ENCODE results near the gene KRTAP1-3.

KRTAP1-3 gene

DNA sequence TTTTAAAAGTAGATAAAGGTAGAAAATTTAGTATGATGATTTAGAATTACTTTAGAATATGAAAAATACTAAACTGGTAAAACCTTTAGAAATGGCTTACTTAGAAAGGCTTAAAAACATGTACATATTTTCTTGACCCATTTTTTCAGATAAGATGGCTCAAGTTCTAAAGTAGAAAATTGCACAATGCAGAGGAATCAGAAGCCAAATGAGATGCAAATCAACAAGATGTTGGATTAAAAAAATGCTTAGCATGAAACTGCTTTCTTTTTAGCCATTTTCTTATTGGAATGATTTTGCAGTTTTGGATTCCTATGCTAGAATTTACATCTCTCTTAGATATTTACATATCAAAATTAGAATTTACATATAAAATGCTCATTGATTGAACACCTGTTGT lies 24.2 kb downstream of the KRTAP1-3 start:
- H2AFZ ChIP-seq (ENCODE audit: low read depth, low read length, severe bottlenecking): no peak overlapping the region
- H3K9me2 ChIP-seq (replicated peaks; ENCODE audit: insufficient read depth, low read length): no peaks in the 10 kb centered on the region
- H3K27ac ChIP-seq (ENCODE audit: low read depth, low read length): no peak overlapping the region
- H3K4me2 ChIP-seq (ENCODE audit: low read depth, low read length, poor library complexity, severe bottlenecking): no peak overlapping the region
- no peaks in the 10 kb centered on the region for H3K36me3 ChIP-seq (ENCODE audit: low read length)
- H4K20me1 ChIP-seq (ENCODE audit: low read depth, low read length): no peaks in the 10 kb centered on the region
- no peaks in the 10 kb centered on the region for H3F3A ChIP-seq (ENCODE audit: insufficient read depth)
- no peaks in the 10 kb centered on the region for H3K9me3 ChIP-seq (ENCODE audit: insufficient read depth, low read length)
- H3K27me3 ChIP-seq (ENCODE audit: low read length): no peaks in the 10 kb centered on the region
- no peak overlapping the region for H3K4me3 ChIP-seq (ENCODE audit: insufficient read depth, low read length, poor library complexity, severe bottlenecking)
- H3K79me2 ChIP-seq (ENCODE audit: insufficient read depth, low read length): no peaks in the 10 kb centered on the region
- TF ChIP-seq EZH2phosphoT487 (conservative IDR thresholded peaks at IDR 0.05; ENCODE audit: low read length): no peak
- TF ChIP-seq, protein P1, sequence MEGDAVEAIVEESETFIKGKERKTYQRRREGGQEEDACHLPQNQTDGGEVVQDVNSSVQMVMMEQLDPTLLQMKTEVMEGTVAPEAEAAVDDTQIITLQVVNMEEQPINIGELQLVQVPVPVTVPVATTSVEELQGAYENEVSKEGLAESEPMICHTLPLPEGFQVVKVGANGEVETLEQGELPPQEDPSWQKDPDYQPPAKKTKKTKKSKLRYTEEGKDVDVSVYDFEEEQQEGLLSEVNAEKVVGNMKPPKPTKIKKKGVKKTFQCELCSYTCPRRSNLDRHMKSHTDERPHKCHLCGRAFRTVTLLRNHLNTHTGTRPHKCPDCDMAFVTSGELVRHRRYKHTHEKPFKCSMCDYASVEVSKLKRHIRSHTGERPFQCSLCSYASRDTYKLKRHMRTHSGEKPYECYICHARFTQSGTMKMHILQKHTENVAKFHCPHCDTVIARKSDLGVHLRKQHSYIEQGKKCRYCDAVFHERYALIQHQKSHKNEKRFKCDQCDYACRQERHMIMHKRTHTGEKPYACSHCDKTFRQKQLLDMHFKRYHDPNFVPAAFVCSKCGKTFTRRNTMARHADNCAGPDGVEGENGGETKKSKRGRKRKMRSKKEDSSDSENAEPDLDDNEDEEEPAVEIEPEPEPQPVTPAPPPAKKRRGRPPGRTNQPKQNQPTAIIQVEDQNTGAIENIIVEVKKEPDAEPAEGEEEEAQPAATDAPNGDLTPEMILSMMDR (IDR thresholded peaks at IDR 0.05; ENCODE audit: insufficient read depth, low read length, poor library complexity, severe bottlenecking): no peak
- no peak overlapping the region for H3K9ac ChIP-seq (ENCODE audit: low read length)

DNA sequence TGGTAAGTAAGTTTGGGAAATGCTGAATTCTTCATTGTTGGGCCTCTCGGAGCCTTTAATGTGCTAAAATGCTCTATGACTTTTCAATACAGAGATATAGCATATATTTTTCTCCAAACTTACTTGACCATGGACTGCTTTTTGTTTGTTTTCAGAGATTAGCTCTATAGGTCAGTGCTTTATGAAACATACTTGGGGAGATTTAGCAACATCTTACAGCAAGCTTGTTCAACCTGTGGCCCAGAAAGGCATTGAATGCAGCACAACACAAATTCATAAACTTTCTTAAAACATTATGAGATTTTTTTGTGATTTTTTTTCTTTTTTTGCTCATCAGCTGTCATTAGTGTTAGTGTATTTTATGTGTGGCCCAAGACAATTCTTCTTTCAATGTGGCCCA lies 24.7 kb downstream of the KRTAP1-3 start:
- Histone ChIP-seq H3K9me2 (replicated peaks; ENCODE audit: insufficient read depth, low read length) (no peaks in the 10 kb centered on the region), H3K4me2 (ENCODE audit: low read depth, low read length, poor library complexity, severe bottlenecking) (no peak overlapping the region), H3K9me3 (ENCODE audit: insufficient read depth, low read length) (no peaks in the 10 kb centered on the region), H3K4me3 (ENCODE audit: insufficient read depth, low read length, poor library complexity, severe bottlenecking) (no peak overlapping the region), H3F3A (ENCODE audit: insufficient read depth) (no peaks in the 10 kb centered on the region), H2AFZ (ENCODE audit: low read depth, low read length, severe bottlenecking) (no peak overlapping the region), H3K27ac (ENCODE audit: low read depth, low read length) (no peak overlapping the region), H4K20me1 (ENCODE audit: low read depth, low read length) (no peaks in the 10 kb centered on the region), H3K9ac (ENCODE audit: low read length) (no peak overlapping the region), H3K27me3 (ENCODE audit: low read length) (no peaks in the 10 kb centered on the region), H3K79me2 (ENCODE audit: insufficient read depth, low read length) (no peaks in the 10 kb centered on the region), H3K36me3 (ENCODE audit: low read length) (no peaks in the 10 kb centered on the region)
- TF ChIP-seq, protein P1 (IDR thresholded peaks at IDR 0.05; ENCODE audit: insufficient read depth, low read length, poor library complexity, severe bottlenecking): no peak
- no peak for TF ChIP-seq EZH2phosphoT487 (conservative IDR thresholded peaks at IDR 0.05; ENCODE audit: low read length)

DNA sequence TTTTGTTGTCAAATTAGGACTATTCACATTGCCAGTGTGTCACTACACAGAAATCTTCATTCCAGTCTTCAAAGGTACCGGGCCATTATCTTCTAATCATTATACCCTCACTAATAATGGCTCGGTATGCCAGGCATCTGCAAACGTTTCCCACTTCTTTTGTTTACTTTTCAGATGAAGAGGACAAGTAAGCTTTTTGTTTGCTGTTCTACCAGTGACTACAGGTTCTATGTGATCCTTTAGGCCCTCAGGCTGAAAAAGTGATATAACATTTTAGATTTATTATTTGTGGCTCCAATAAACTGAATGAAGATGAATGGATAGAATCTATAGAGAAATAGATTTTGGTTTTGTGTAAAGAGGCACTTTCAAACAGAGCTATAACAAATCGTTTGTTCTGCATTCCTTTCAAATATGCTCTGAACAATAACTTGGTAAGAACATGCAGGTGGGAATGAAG lies 25.3 kb downstream of the KRTAP1-3 start:
- no peak overlapping the region for H3K27ac ChIP-seq (ENCODE audit: low read depth, low read length)
- H2AFZ ChIP-seq (ENCODE audit: low read depth, low read length, severe bottlenecking): no peak overlapping the region

More for the DNA sequence above, 25.3 kb downstream of the KRTAP1-3 start:
- no peak overlapping the region for H3K4me3 ChIP-seq (ENCODE audit: insufficient read depth, low read length, poor library complexity, severe bottlenecking)
- H3K9me2 ChIP-seq (replicated peaks; ENCODE audit: insufficient read depth, low read length): no peaks in the 10 kb centered on the region
- no peaks in the 10 kb centered on the region for H3K79me2 ChIP-seq (ENCODE audit: insufficient read depth, low read length)
- H3F3A ChIP-seq (ENCODE audit: insufficient read depth): no peaks in the 10 kb centered on the region
- TF ChIP-seq EZH2phosphoT487 (conservative IDR thresholded peaks at IDR 0.05; ENCODE audit: low read length): no peak
- TF ChIP-seq, protein P1 (IDR thresholded peaks at IDR 0.05; ENCODE audit: insufficient read depth, low read length, poor library complexity, severe bottlenecking): no peak
- no peak overlapping the region for H3K4me2 ChIP-seq (ENCODE audit: low read depth, low read length, poor library complexity, severe bottlenecking)
- H3K36me3 ChIP-seq (ENCODE audit: low read length): no peaks in the 10 kb centered on the region
- no peaks in the 10 kb centered on the region for H4K20me1 ChIP-seq (ENCODE audit: low read depth, low read length)
- no peaks in the 10 kb centered on the region for H3K9me3 ChIP-seq (ENCODE audit: insufficient read depth, low read length)
- H3K27me3 ChIP-seq (ENCODE audit: low read length): no peaks in the 10 kb centered on the region
- H3K9ac ChIP-seq (ENCODE audit: low read length): no peak overlapping the region
